HEK293T (cell line): ENCODE measurements around the gene WNT8B.

Source experiments
- CTCF ChIA-PET: fragments of 350-600 bp; formaldehyde crosslinking; extraction: SDS; loops from one replicate; lab custom pipeline; 2021; ENCODE audit warnings: antibody characterized with exemption, inconsistent platforms; lab: Yijun Ruan, JAX
- POLR2A ChIA-PET: fragments of 350-600 bp; formaldehyde crosslinking; extraction: SDS; loops from one replicate; lab custom pipeline; 2020; ENCODE audit warnings: antibody characterized with exemption, inconsistent platforms; lab: Yijun Ruan, JAX
- DNase-seq: peaks from one replicate; pipeline ENCODE4 v3.0.0; 2012; ENCODE audit warnings: mixed read lengths; ENCODE audit errors: extremely low spot score
- ARNT ChIP-seq: fragments of 450-650 bp; IDR thresholded peaks from 2 replicates; pipeline ENCODE4 v1.6.1; 2017; ENCODE audit warnings: mild to moderate bottlenecking
- BHLHE40 ChIP-seq: fragments of 450-650 bp; IDR thresholded peaks from 2 replicates; pipeline ENCODE4 v1.6.1; 2016; ENCODE audit warnings: mild to moderate bottlenecking, moderate library complexity, borderline replicate concordance
- CTBP1 ChIP-seq: fragments of 450-650 bp; IDR thresholded peaks from 2 replicates; pipeline ENCODE4 v1.6.1; 2016; ENCODE audit warnings: borderline replicate concordance
- ELF4 ChIP-seq: fragments of 450-650 bp; IDR thresholded peaks from 2 replicates; pipeline ENCODE4 v1.6.1; 2017; ENCODE audit warnings: antibody characterized with exemption
- FOXA1 ChIP-seq: fragments of 450-650 bp; IDR thresholded peaks from 2 replicates; pipeline ENCODE4 v1.6.1; 2016; ENCODE audit warnings: mild to moderate bottlenecking
- FOXK2 ChIP-seq: fragments of 450-650 bp; IDR thresholded peaks from 2 replicates; pipeline ENCODE4 v1.6.1; 2016; ENCODE audit warnings: mild to moderate bottlenecking
- FOXM1 ChIP-seq: fragments of 450-650 bp; IDR thresholded peaks from 2 replicates; pipeline ENCODE4 v1.6.1; 2017; ENCODE audit warnings: mild to moderate bottlenecking, borderline replicate concordance
- HDGF ChIP-seq: fragments of 450-650 bp; IDR thresholded peaks from 2 replicates; pipeline ENCODE4 v1.6.1; 2017; ENCODE audit warnings: antibody characterized with exemption, borderline replicate concordance
- L3MBTL2 ChIP-seq: fragments of 450-650 bp; conservative IDR thresholded peaks from 2 replicates; pipeline ENCODE4 v1.6.1; 2016; ENCODE audit warnings: mild to moderate bottlenecking
- LEF1 ChIP-seq: fragments of 450-650 bp; IDR thresholded peaks from 2 replicates; pipeline ENCODE4 v1.6.1; 2017; ENCODE audit warnings: mild to moderate bottlenecking, borderline replicate concordance
- NFRKB ChIP-seq: fragments of 450-650 bp; IDR thresholded peaks from 2 replicates; pipeline ENCODE4 v1.6.1; 2016; ENCODE audit warnings: mild to moderate bottlenecking, moderate library complexity
- SP1 ChIP-seq: fragments of 450-650 bp; IDR thresholded peaks from 2 replicates; pipeline ENCODE4 v1.6.1; 2017
- SUZ12 ChIP-seq: fragments of 450-650 bp; IDR thresholded peaks from 2 replicates; pipeline ENCODE4 v1.6.1; 2016; ENCODE audit warnings: mild to moderate bottlenecking
- TARDBP ChIP-seq: fragments of 450-650 bp; IDR thresholded peaks from 2 replicates; pipeline ENCODE4 v1.6.1; 2016
- ZNF384 ChIP-seq: fragments of 450-650 bp; IDR thresholded peaks from 2 replicates; pipeline ENCODE4 v1.6.1; 2016
- TF ChIP-seq, protein P1 (sequence below): fragments of 450-650 bp; IDR thresholded peaks from 2 replicates; pipeline ENCODE4 v1.6.1; 2016

Gene WNT8B

DNA sequence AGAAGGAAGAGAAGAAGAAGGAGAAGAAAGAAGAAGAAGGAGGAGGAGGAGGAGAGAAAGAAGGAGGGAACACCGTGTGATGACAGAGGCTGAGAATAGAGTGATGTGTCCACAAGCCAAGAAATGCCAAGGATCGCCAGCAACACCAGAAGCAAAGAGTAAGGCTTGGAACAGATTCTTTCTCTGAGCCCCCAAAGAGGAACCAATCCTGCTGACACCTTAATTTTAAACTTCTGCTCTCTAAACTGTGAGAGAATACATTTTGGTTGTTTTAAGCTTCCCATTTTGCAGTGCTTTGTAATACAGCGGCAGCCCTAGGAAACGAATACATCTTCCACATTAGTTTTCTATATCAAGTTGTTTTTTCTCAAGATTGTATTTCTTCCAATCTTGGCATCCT lies 13.9 kb upstream of the WNT8B start:
- ChIA-PET POLR2A (no interaction called here), CTCF (interaction anchor here (0.6 kb wide), 1 partner anchor 1283 kb away, joined by 5 read pairs; no protein-coding TSS in a partner anchor)
- no peak for DNase-seq
- TF ChIP-seq SUZ12 (no peak), FOXM1 (no peak)

DNA sequence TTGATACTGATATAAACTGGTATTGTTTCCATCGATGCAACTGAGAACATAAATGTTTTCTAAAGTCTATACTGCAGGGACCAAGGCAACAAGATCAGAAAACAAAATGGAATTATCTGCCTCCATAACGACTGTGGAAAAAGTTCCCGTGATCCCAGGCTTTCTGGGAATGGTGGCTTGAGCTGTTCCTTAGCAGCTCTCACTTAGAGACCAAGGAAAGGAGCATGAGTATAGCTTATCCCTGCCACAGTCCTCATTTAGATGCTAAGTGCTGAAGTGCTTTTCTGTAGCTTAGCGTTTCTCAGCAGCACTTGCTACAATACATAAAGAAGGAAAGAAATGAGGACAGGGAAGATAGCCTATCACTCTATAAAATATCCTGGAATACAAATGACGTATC lies 5.5 kb downstream of the WNT8B start:
- POLR2A ChIA-PET: no interaction called here
- CTCF ChIA-PET: interaction anchor here (1.0 to 2.6 kb wide), 2 partner anchors 14 to 44 kb away, joined by 3 to 11 read pairs; no protein-coding TSS in a partner anchor
- TF ChIP-seq, protein P1, sequence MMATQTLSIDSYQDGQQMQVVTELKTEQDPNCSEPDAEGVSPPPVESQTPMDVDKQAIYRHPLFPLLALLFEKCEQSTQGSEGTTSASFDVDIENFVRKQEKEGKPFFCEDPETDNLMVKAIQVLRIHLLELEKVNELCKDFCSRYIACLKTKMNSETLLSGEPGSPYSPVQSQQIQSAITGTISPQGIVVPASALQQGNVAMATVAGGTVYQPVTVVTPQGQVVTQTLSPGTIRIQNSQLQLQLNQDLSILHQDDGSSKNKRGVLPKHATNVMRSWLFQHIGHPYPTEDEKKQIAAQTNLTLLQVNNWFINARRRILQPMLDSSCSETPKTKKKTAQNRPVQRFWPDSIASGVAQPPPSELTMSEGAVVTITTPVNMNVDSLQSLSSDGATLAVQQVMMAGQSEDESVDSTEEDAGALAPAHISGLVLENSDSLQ: no peak
- TF ChIP-seq FOXA1: no peak

DNA sequence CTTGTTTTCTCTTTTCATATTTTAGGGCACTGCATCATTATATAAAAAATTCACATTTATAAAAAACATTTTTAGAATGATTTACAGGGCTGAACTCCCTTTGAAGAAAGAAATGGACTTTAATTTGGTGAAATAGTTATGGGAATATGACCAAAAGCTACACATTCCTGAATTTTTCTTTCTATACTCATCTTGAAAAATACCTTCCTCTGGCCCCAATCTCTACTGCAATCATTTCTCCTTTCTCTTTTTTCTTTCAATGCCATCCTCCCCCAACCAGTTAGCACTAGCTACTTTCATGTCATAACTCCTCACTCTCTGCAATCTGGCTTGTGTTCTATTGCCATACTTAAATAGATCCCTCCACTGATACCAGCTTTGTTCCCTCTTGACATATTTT lies 6.2 kb downstream of the WNT8B start:
- TF ChIP-seq FOXK2 (no peak), FOXA1 (no peak), LEF1 (no peak), HDGF (no peak), ELF4 (no peak)
- TF ChIP-seq, protein P1: no peak
- POLR2A ChIA-PET: no interaction called here
- CTCF ChIA-PET: interaction anchor here (1.0 to 2.6 kb wide), 2 partner anchors 14 to 43 kb away, joined by 3 to 11 read pairs; no protein-coding TSS in a partner anchor
- DNase-seq: no peak

More for the DNA sequence above, 5.5 kb downstream of the WNT8B start:
- no peak for DNase-seq

DNA sequence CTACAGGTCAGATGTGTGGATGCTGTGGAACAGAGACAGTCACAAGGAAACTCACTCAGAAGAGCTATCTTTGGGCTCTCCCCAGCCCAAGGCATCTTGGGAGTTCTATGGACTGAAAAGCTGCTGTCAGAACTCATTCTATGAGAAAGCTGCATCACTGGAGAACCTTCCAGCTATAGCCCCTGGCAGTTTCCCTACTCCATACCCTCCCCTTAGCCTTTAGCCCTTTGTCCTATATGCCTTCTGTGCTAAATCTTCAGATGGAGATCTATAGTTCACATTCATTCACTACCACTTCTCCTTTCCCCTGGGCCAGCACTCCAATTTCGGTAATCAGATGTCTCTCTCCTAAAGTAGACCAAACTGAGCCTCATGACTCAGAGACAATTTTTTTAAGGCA lies 6.9 kb downstream of the WNT8B start:
- no peak for TF ChIP-seq FOXA1
- no peak for TF ChIP-seq HDGF
- TF ChIP-seq, protein P1: no peak
- no peak for TF ChIP-seq ELF4
- TF ChIP-seq TARDBP: no peak
- no peak for TF ChIP-seq ZNF384
- TF ChIP-seq FOXK2: no peak
- TF ChIP-seq FOXM1: no peak
- TF ChIP-seq CTBP1: no peak
- no peak for TF ChIP-seq SUZ12
- TF ChIP-seq SP1: no peak
- no peak for TF ChIP-seq ARNT
- TF ChIP-seq BHLHE40: no peak
- no peak for TF ChIP-seq LEF1
- no peak for TF ChIP-seq L3MBTL2
- TF ChIP-seq NFRKB: no peak
- ChIA-PET POLR2A (no interaction called here), CTCF (interaction anchor here (0.6 kb wide), 1 partner anchor 140 kb away, joined by 4 read pairs; no protein-coding TSS in a partner anchor)
- DNase-seq: no peak

DNA sequence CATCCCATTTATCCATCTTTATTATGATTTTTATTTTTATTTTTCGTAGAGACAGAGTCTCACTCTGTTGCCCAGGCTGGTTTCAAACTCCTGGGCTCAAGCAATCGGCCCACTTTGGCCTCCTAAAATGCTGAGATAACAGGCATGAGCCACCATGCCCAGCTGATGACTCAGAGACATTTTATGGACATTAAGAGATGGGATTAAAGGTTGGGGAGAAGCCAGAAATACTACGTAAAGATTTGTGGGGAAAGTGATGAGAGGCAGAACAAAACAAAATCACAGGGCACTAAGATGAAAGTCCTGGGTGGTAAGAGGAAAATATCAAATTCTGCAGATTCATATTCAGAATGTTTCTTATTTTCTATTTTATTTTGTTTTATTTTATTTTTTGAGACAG lies 7.6 kb downstream of the WNT8B start:
- ChIA-PET POLR2A (interaction anchor here (0.9 kb wide), 1 partner anchor 12 kb away, joined by 3 read pairs; no protein-coding TSS in a partner anchor), CTCF (interaction anchor here (0.6 to 0.7 kb wide), 2 partner anchors 13 to 141 kb away, joined by 4 read pairs; no protein-coding TSS in a partner anchor)
- no peak for TF ChIP-seq TARDBP
- TF ChIP-seq SUZ12: no peak
- no peak for TF ChIP-seq NFRKB
- no peak for DNase-seq

DNA sequence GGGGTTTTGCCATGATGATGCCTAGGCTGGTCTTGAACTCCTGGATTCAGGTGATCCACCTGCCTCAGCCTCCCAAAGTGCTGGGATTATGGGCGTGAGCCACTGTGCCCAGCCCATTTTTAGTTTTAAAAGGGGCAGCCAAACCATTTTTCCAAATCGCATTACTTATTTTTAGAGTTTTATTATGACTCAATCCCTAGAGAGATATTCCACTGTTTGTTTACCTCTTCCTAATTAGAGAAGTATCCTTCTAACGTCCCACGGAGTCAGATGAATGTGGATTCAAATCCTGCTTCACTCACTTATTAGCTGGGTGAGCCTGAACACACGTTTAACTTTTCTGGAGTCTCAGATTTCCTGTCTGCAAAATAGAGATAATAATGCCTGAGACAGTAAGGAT lies 15.2 kb downstream of the WNT8B start:
- TF ChIP-seq TARDBP: no peak
- POLR2A ChIA-PET: no interaction called here
- no peak for DNase-seq
- CTCF ChIA-PET: no interaction called here

DNA sequence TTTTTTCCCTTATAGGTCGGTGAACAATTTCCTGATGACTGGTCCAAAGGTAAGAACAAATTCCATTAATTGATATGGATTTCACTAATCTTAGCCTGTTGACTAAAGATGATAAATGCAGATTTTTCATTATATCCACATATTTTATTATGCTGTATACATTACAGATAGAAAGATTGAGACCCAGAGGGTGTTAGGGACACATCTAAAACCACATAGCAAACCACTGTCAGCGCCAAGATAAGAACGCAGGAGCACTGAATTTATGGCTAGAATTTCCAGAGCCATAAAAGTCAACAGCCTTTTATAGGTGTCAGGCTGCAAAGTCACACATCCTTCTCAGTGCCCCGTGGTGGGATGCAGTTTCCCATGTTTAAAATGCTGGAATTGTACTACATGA lies 16.2 kb downstream of the WNT8B start:
- no peak for TF ChIP-seq ARNT
- TF ChIP-seq, protein P1: 0 out of 2 replicates have a peak, but pooled peaks have one; percentile 64
- peak; percentile 38 for DNase-seq
- CTCF ChIA-PET: no interaction called here
- POLR2A ChIA-PET: no interaction called here
